GM19351 (cell line): ENCODE data around the gene SNX5.
A peak's percentile ranks its signal among the peaks of the same experiment; 100 is the strongest.

Source experiments
- ATAC-seq: cut with Tn5 transposase; IDR thresholded peaks from one replicate; pipeline ENCODE4 v1.9.1; 2021; ENCODE audit warnings: mild to moderate bottlenecking, moderate library complexity; ENCODE audit not compliant: unreplicated experiment

Gene SNX5

GRCh38 chr20:17941826-17942196, 26.8 kb downstream of the SNX5 start:
- no peak for ATAC-seq

GRCh38 chr20:17941087-17941825, 27.3 kb downstream of the SNX5 start:
- no peak for ATAC-seq

- no peak for ATAC-seq
Measured at GRCh38 chr20:17940224-17940971, 28.2 kb downstream of the SNX5 start.

GRCh38 chr20:17939622-17940223, 28.9 kb downstream of the SNX5 start:
- ATAC-seq, result no peak

- peak; percentile 66 for ATAC-seq
Measured at GRCh38 chr20:17938871-17939619, 29.5 kb downstream of the SNX5 start.

- no peak for ATAC-seq
Measured at GRCh38 chr20:17936761-17937732, 31.5 kb downstream of the SNX5 start.

- ATAC-seq, result no peak
Measured at GRCh38 chr20:17936286-17936760, 32.3 kb downstream of the SNX5 start.

- no peak for ATAC-seq
Measured at GRCh38 chr20:17935761-17936160, 32.8 kb downstream of the SNX5 start.

- ATAC-seq, result no peak
Measured at GRCh38 chr20:17935186-17935585, 33.4 kb downstream of the SNX5 start.

GRCh38 chr20:17934141-17934862, 34.3 kb downstream of the SNX5 start:
- no peak for ATAC-seq

- ATAC-seq, result no peak
Measured at GRCh38 chr20:17933711-17934110, 34.9 kb downstream of the SNX5 start.

GRCh38 chr20:17933121-17933520, 35.5 kb downstream of the SNX5 start:
- ATAC-seq, result no peak

- ATAC-seq, result no peak
Measured at GRCh38 chr20:17932396-17932795, 36.2 kb downstream of the SNX5 start.

GRCh38 chr20:17931513-17931912, 37.1 kb downstream of the SNX5 start:
- no peak for ATAC-seq

- ATAC-seq, result no peak
Measured at GRCh38 chr20:17928633-17929311, 39.8 kb downstream of the SNX5 start.

GRCh38 chr20:17928211-17928611, 40.4 kb downstream of the SNX5 start:
- ATAC-seq, result no peak

- no peak for ATAC-seq
Measured at GRCh38 chr20:17925940-17926300, 42.7 kb downstream of the SNX5 start.

GRCh38 chr20:17925141-17925939, 43.3 kb downstream of the SNX5 start:
- no peak for ATAC-seq
